ENCODE data around the gene TM4SF20.
"Not testable (repeated sequence)": the region's sequence is repeated elsewhere in the genome, so short reads cannot be mapped to it uniquely, and the experiment has no call there.

Gene TM4SF20

DNA sequence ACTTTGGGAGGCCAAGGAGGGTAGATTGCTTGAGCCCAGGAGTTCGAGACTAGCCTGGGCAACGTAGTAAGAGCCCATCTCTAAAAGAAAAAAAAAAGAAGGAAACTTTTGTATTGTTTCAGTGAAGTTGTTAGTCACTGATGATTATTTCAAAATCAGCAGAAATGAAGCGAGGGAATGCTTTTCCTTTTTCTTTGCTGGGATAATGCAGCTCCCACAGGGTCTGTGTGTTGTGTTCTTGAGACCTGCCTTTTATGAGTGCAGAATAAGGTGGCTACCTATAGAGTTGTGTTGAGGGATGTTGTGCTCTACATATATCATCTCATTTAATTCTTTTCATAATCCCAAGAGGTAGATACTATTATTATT is 11.7 kb downstream of the TM4SF20 start:
- no peak for DNase-seq (ENCODE audit: low read depth, low spot score)

DNA sequence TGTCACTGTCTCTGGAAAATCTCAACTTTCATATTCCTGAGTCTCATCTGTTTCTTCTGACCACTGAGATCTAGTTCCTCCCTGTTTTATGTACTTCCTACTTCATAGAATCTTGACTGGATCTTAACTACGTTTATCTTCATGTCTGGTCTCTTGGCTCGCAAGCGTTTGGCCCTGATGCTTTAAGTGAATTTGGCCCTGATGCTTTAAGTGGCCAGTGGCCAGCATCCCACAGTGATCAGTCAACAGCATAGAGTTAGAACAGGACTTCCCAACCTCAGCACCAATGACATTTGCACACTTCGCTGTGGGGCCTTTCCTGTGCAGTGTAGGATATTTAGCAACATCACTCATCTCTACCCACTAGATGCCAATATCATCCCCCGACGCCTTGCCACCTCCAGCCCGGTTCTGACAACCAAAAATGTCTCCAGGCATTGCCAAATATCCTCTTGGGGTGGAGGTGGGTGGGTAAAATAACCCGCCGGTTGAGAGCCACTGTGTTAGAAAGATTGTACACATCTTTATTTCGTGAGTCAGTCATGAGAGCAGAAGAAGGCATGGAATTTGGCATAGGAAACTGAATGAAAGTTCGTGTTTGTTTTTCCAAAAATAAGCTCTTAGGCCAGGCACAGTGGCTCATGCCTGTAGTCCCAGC is 12.2 kb downstream of the TM4SF20 start:
- DNase-seq (ENCODE audit: low read depth, low spot score) = no peak

GRCh38 chr2:227365833-227366232 is 13.3 kb downstream of the TM4SF20 start:
- DNase-seq (ENCODE audit: low read depth, low spot score) = no peak

- DNase-seq (ENCODE audit: low read depth, low spot score) = not testable (repeated sequence)
These were observed 14.4 kb downstream of the TM4SF20 start for GRCh38 chr2:227364585-227365263.

DNA sequence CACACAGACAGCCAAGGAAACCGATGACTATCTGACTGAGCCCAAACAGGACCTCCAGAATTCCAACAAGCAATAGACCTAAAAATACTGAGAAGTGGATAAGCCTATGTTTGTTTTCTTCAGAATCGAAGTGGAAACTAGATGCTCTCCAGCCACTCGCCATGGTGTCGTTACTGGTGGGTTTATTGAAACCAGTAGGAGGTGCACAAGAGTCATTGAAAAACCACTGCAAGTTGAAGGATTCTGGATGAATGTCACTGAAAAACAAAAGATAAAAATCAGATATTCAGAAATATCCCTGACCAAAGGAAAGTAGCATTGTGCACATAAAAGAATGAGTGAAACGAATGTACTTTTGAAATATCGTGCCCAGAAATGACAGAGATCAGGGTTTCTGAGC is 15.3 kb downstream of the TM4SF20 start:
- no peak for DNase-seq (ENCODE audit: low read depth, low spot score)

GRCh38 chr2:227360351-227360750 is 18.8 kb downstream of the TM4SF20 start:
- no peak for DNase-seq (ENCODE audit: low read depth, low spot score)

GRCh38 chr2:227351639-227352038 is 27.5 kb downstream of the TM4SF20 start:
- DNase-seq (ENCODE audit: low read depth, low spot score) = no peak

GRCh38 chr2:227349989-227350612 is 29.0 kb downstream of the TM4SF20 start:
- no peak for DNase-seq (ENCODE audit: low read depth, low spot score)

GRCh38 chr2:227348324-227348723 is 30.8 kb downstream of the TM4SF20 start:
- DNase-seq (ENCODE audit: low read depth, low spot score) = no peak

DNA sequence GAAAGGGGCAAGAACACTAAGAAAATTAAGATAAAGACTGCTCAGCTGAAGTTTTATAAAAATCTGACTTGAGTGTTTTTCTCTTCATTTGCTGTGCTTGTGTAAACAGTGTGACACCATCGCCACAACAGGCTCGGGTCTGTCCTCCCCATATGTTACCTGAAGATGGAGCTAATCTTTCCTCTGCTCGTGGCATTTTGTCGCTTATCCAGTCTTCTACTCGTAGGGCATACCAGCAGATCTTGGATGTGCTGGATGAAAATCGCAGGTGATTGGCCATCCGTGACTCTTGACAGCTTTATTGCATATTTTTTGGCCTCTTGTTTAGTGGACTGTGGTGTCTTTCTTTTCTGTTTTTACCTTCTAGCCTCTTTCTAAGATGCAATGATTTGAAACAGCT is 32.0 kb downstream of the TM4SF20 start:
- no peak for DNase-seq (ENCODE audit: low read depth, low spot score)

DNA sequence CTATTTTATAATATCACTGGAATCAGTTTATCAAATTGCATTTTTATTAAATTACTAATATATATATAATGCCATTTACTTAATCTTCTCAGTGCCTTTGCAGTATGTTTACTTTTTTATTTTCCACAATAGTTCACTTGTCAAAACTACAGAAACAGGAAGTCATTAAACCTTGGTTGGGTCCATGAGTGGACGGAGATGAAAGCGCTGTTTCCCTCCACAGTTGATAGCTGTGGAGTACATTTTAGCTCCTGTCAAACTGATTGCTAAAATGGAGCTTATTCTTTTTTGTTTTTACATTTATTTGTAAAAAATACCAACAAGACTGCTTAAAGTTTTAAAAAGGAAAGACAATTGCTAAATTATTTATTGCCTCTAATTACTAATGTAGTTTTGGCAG is 34.9 kb downstream of the TM4SF20 start:
- DNase-seq (ENCODE audit: low read depth, low spot score) = no peak

GRCh38 chr2:227341553-227341952 is 37.6 kb downstream of the TM4SF20 start:
- no peak for DNase-seq (ENCODE audit: low read depth, low spot score)

- no peak for DNase-seq (ENCODE audit: low read depth, low spot score)
These were observed 39.0 kb downstream of the TM4SF20 start for GRCh38 chr2:227340106-227340505.

GRCh38 chr2:227339098-227339599 is 40.0 kb downstream of the TM4SF20 start:
- DNase-seq (ENCODE audit: low read depth, low spot score) = no peak

- DNase-seq (ENCODE audit: low read depth, low spot score) = no peak
These were observed 41.7 kb downstream of the TM4SF20 start for GRCh38 chr2:227337442-227337841.

GRCh38 chr2:227335713-227336112 is 43.4 kb downstream of the TM4SF20 start:
- DNase-seq (ENCODE audit: low read depth, low spot score) = no peak

GRCh38 chr2:227326783-227327182 is 52.3 kb downstream of the TM4SF20 start:
- DNase-seq (ENCODE audit: low read depth, low spot score) = no peak

DNA sequence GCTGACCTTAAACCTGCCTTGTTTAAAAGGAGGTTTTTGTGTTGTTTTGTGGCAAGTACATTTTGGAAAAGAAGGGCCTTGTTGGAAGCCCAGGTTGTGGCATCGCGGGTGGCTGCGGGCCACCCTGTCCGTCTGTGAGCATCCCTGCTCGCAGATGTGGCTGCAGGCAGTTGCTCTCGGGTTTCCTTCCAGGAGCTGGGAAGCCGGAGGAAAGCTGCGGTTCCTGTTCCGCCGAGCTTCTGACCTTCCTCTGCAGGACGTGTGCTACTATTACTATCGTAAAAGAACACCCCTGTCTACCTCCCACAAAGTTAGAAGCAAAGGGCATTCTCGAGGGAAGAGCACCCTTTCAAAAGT is 53.3 kb downstream of the TM4SF20 start:
- DNase-seq (ENCODE audit: low read depth, low spot score) = no peak

GRCh38 chr2:227324995-227325838 is 53.9 kb downstream of the TM4SF20 start, which contains the start of gene MFF:
Gene MFF, plus strand, starts transcription at chr2:227325251. Its CDS starts 5,415 bp downstream, at chr2:227330666.
- peak; percentile 90 for DNase-seq (ENCODE audit: low read depth, low spot score)

GRCh38 chr2:227324642-227324994 is 54.5 kb downstream of the TM4SF20 start:
- no peak for DNase-seq (ENCODE audit: low read depth, low spot score)

GRCh38 chr2:227323818-227324217 is 55.3 kb downstream of the TM4SF20 start:
- DNase-seq (ENCODE audit: low read depth, low spot score) = no peak
